AG09319 (cell line): ENCODE data around the gene CCL11.

Source experiments
- DNase-seq: peaks from one replicate; pipeline ENCODE4 v3.0.0-alpha.2; 2010; ENCODE audit warnings: low read depth; ENCODE audit errors: extremely low read depth
- CTCF ChIP-seq: IDR thresholded peaks from 2 replicates; pipeline ENCODE4 v1.5.1; 2011; ENCODE audit warnings: low read depth, mild to moderate bottlenecking, inconsistent platforms, low read length, moderate library complexity

Gene CCL11

GRCh38 chr17:34299956-34300577 is 14.5 kb downstream of the CCL11 start:
- no peak for TF ChIP-seq CTCF
- no peak for DNase-seq

- no peak for DNase-seq
- TF ChIP-seq CTCF = no peak
These were observed 15.3 kb downstream of the CCL11 start for GRCh38 chr17:34300652-34301370.

GRCh38 chr17:34301986-34302385 is 16.4 kb downstream of the CCL11 start:
- DNase-seq = no peak
- TF ChIP-seq CTCF = no peak

GRCh38 chr17:34302636-34303035 is 17.1 kb downstream of the CCL11 start:
- DNase-seq = no peak

GRCh38 chr17:34303606-34304005 is 18.1 kb downstream of the CCL11 start:
- no peak for TF ChIP-seq CTCF
- DNase-seq = no peak

More at GRCh38 chr17:34302636-34303035, 17.1 kb downstream of the CCL11 start:
- TF ChIP-seq CTCF = no peak

- TF ChIP-seq CTCF = no peak
- DNase-seq = no peak
These were observed 19.5 kb downstream of the CCL11 start for GRCh38 chr17:34305061-34305460.

GRCh38 chr17:34305606-34306005 is 20.1 kb downstream of the CCL11 start:
- no peak for DNase-seq

More at GRCh38 chr17:34305606-34306005, 20.1 kb downstream of the CCL11 start:
- TF ChIP-seq CTCF = no peak
